Parathyroid adenoma (tissue), 2 donors: Measurements from ENCODE around the gene HNRNPF.

Source experiments
- H2AFZ ChIP-seq: fragments of 300-600 bp; sonication (generic); one replicate; pipeline ENCODE4 v1.7.0; 2017; ENCODE audit warnings: antibody characterized with exemption, mild to moderate bottlenecking
- H3K27ac ChIP-seq: fragments of 300-600 bp; sonication (generic); one replicate; pipeline ENCODE4 v1.7.0; 2017
- H3K27me3 ChIP-seq: fragments of 300-600 bp; sonication (generic); one replicate; pipeline ENCODE4 v1.7.0; 2017; ENCODE audit warnings: low read length; ENCODE audit not compliant: control insufficient read depth, insufficient read depth
- H3K36me3 ChIP-seq: fragments of 300-600 bp; sonication (generic); one replicate; pipeline ENCODE4 v1.7.0; 2017; ENCODE audit warnings: low read length; ENCODE audit not compliant: control insufficient read depth, insufficient read depth
- H3K4me1 ChIP-seq: fragments of 300-600 bp; sonication (generic); one replicate; pipeline ENCODE4 v1.7.0; 2017; ENCODE audit warnings: control low read depth
- H3K4me2 ChIP-seq: fragments of 300-600 bp; sonication (generic); one replicate; pipeline ENCODE4 v1.7.0; 2017; ENCODE audit warnings: low read length
- H3K4me3 ChIP-seq: fragments of 300-600 bp; sonication (generic); one replicate; pipeline ENCODE4 v1.7.0; 2017; ENCODE audit warnings: low read depth, low read length
- H3K79me2 ChIP-seq: fragments of 300-600 bp; sonication (generic); one replicate; pipeline ENCODE4 v1.7.0; 2017; ENCODE audit warnings: control low read depth
- H3K9ac ChIP-seq: fragments of 300-600 bp; sonication (generic); one replicate; pipeline ENCODE4 v1.7.0; 2017; ENCODE audit warnings: mild to moderate bottlenecking
- H3K9me3 ChIP-seq: fragments of 300-600 bp; sonication (generic); one replicate; pipeline ENCODE4 v1.7.0; 2017; ENCODE audit warnings: low read length; ENCODE audit not compliant: control insufficient read depth
- CTCF ChIP-seq: fragments of 300-600 bp; sonication (generic); IDR thresholded peaks from one replicate; pipeline ENCODE4 v1.7.0; 2017; ENCODE audit warnings: antibody characterized with exemption, mild to moderate bottlenecking
- donor health status: primary hyperparathyroidism.

HNRNPF gene

GRCh38 chr10:43353495-43354329, 55.3 kb downstream of the HNRNPF start:
- no peaks in the 10 kb centered on the region for H3K79me2 ChIP-seq

GRCh38 chr10:43352951-43353350, 56.0 kb downstream of the HNRNPF start:
- no peaks in the 10 kb centered on the region for H3K36me3 ChIP-seq
- no peaks in the 10 kb centered on the region for H3K9me3 ChIP-seq
- H3K79me2 ChIP-seq = no peaks in the 10 kb centered on the region
- TF ChIP-seq CTCF = no peak
- no peaks in the 10 kb centered on the region for H3K27me3 ChIP-seq
- H3K27ac ChIP-seq = no peak overlapping the region
- H3K4me2 ChIP-seq = no peak overlapping the region
- no peak overlapping the region for H3K4me3 ChIP-seq
- H3K4me1 ChIP-seq = peaks cover 15% of the 10 kb centered on the region
- no peak overlapping the region for H3K9ac ChIP-seq
- H2AFZ ChIP-seq = no peak overlapping the region

More at GRCh38 chr10:43353495-43354329, 55.3 kb downstream of the HNRNPF start:
- Histone ChIP-seq H2AFZ (peak overlapping the region; percentile 17), H3K9ac (no peak overlapping the region), H3K9me3 (no peaks in the 10 kb centered on the region), H3K4me1 (peaks cover 15% of the 10 kb centered on the region), H3K36me3 (no peaks in the 10 kb centered on the region), H3K27ac (no peak overlapping the region), H3K27me3 (no peaks in the 10 kb centered on the region), H3K4me2 (no peak overlapping the region), H3K4me3 (no peak overlapping the region)
- no peak for TF ChIP-seq CTCF

- H3K36me3 ChIP-seq = no peaks in the 10 kb centered on the region
- H3K27ac ChIP-seq = no peak overlapping the region
- no peak overlapping the region for H3K9ac ChIP-seq
- H2AFZ ChIP-seq = no peak overlapping the region
- H3K27me3 ChIP-seq = no peaks in the 10 kb centered on the region
- H3K4me3 ChIP-seq = no peak overlapping the region
- H3K4me1 ChIP-seq = peaks cover 14% of the 10 kb centered on the region
- TF ChIP-seq CTCF = no peak
- H3K4me2 ChIP-seq = no peak overlapping the region
- no peaks in the 10 kb centered on the region for H3K9me3 ChIP-seq
- H3K79me2 ChIP-seq = no peaks in the 10 kb centered on the region
Measured at GRCh38 chr10:43351301-43351700, 57.7 kb downstream of the HNRNPF start.

- peaks cover 8% of the 10 kb centered on the region for H3K4me1 ChIP-seq
- H3K79me2 ChIP-seq = no peaks in the 10 kb centered on the region
- no peak for TF ChIP-seq CTCF
- H3K4me2 ChIP-seq = no peak overlapping the region
- no peaks in the 10 kb centered on the region for H3K27me3 ChIP-seq
- no peak overlapping the region for H3K27ac ChIP-seq
- peak overlapping the region; percentile 81 for H2AFZ ChIP-seq
- no peaks in the 10 kb centered on the region for H3K9me3 ChIP-seq
- H3K4me3 ChIP-seq = no peak overlapping the region
- H3K36me3 ChIP-seq = no peaks in the 10 kb centered on the region
- H3K9ac ChIP-seq = no peak overlapping the region
Measured at GRCh38 chr10:43350686-43351085, 58.3 kb downstream of the HNRNPF start.

- Histone ChIP-seq H3K9ac (no peak overlapping the region), H2AFZ (no peak overlapping the region), H3K4me2 (peak overlapping the region; percentile 15), H3K27ac (no peak overlapping the region), H3K27me3 (no peaks in the 10 kb centered on the region), H3K36me3 (no peaks in the 10 kb centered on the region), H3K9me3 (no peaks in the 10 kb centered on the region), H3K4me1 (peaks cover 7% of the 10 kb centered on the region), H3K79me2 (no peaks in the 10 kb centered on the region), H3K4me3 (no peak overlapping the region)
- no peak for TF ChIP-seq CTCF
Measured at GRCh38 chr10:43350156-43350555, 58.8 kb downstream of the HNRNPF start.
